ENCODE results near the gene FRA10AC1. TPM values are rescaled to one million over a fixed set of nuclear protein-coding genes. Genes with fewer than 3 reads are reported as not detected.

FRA10AC1 gene, protein sequence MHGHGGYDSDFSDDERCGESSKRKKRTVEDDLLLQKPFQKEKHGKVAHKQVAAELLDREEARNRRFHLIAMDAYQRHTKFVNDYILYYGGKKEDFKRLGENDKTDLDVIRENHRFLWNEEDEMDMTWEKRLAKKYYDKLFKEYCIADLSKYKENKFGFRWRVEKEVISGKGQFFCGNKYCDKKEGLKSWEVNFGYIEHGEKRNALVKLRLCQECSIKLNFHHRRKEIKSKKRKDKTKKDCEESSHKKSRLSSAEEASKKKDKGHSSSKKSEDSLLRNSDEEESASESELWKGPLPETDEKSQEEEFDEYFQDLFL
- total RNA-seq, result 14.4 TPM
- long read RNA-seq, transcript FRA10AC1-201 (14 exons, 3,089 nt), result major isoform, 27 of 33 reads
- long read RNA-seq, partial matches to known transcripts, result 0 of 33 reads
- long read RNA-seq, other reads (novel, unspliced or antisense), result 6 of 33 reads

DNA sequence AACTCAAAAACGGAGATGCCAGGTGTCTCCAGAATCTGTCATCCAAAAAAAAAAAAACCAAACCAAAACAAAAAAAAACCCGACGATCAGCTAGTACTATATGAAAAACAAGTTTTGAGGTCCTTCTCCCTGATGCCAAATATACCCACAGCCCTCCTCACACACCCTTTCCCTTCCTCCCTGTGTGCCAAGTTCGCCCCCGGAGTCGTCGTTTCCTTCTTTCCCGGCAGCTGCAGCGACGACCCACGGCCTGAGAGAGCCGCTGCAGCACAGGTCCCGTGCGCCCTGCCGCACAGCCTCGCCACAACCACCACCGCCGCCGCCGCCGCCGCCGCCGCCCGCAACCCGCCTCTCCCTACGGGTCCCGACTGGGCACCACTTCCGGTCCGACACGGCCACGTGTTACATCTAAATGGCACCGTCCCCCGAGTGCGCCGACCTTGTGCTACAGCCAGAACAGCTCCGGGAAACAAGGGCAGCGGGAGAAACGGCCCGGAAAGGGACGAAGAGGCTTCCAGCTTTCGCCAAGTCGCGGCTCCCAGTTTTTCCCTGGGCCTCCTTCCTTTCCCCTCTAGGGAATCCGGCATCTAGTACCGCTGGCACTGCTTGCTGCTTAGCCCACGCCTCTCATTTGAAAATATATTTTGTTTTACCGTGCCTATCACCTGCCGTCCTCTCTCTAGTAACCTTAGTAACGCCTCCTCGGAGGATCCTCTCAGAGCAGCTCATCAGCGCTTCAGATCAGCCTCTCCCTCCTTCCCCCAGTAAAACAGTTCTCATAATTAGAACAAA lies at the start of gene FRA10AC1:
Gene FRA10AC1, minus strand, starts transcription at position 383 of the 792 bp plus-strand sequence. CDS start 2,486 bp downstream, outside the sequence.
- Histone ChIP-seq H3K27ac (replicated peaks) (peak within 1 kb of the TSS; percentile 93), H3K4me3 (peak within 1 kb of the TSS; percentile 83), H3K36me3 (peaks cover 25% of the 10 kb centered on the region), H3K27me3 (ENCODE audit: low read depth) (no peaks in the 10 kb centered on the region), H3K4me1 (peaks cover 31% of the 10 kb centered on the region), H3K9me3 (replicated peaks) (no peaks in the 10 kb centered on the region)
- intact Hi-C loops (cut with micrococcal nuclease), result no loop called here
- DNase-seq, result peak; percentile 92
- TF ChIP-seq, protein P1, sequence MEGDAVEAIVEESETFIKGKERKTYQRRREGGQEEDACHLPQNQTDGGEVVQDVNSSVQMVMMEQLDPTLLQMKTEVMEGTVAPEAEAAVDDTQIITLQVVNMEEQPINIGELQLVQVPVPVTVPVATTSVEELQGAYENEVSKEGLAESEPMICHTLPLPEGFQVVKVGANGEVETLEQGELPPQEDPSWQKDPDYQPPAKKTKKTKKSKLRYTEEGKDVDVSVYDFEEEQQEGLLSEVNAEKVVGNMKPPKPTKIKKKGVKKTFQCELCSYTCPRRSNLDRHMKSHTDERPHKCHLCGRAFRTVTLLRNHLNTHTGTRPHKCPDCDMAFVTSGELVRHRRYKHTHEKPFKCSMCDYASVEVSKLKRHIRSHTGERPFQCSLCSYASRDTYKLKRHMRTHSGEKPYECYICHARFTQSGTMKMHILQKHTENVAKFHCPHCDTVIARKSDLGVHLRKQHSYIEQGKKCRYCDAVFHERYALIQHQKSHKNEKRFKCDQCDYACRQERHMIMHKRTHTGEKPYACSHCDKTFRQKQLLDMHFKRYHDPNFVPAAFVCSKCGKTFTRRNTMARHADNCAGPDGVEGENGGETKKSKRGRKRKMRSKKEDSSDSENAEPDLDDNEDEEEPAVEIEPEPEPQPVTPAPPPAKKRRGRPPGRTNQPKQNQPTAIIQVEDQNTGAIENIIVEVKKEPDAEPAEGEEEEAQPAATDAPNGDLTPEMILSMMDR (IDR thresholded peaks at IDR 0.05; ENCODE audit: borderline replicate concordance), result peak; percentile 60

DNA sequence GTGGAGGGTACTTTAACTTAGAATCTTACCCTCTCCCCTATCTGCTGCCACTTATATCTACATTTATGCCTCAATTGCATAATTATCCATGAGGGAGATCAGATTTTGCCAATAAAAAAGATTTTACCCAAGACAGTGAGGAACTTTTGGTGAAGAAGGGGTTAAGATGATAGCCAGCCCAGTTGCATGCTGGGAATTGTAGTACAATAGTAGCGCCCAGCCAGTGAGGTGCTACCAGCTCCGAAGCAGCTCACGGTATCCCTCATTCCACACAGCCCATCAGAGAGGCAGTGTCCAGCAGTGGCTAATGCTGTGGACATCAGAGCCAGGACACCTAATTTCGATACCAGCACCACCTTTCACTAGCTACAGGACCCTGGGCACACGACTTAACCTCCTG lies 49.4 kb upstream of the FRA10AC1 start:
- Histone ChIP-seq H3K9me3 (replicated peaks) (no peaks in the 10 kb centered on the region), H3K36me3 (no peaks in the 10 kb centered on the region), H3K27me3 (ENCODE audit: low read depth) (peaks cover 35% of the 10 kb centered on the region), H3K4me1 (peaks cover 5% of the 10 kb centered on the region), H3K27ac (replicated peaks) (no peak overlapping the region), H3K4me3 (peak overlapping the region; percentile 35)
- intact Hi-C loops (cut with micrococcal nuclease), result no loop called here
- TF ChIP-seq, protein P1 (IDR thresholded peaks at IDR 0.05; ENCODE audit: borderline replicate concordance), result no peak
- DNase-seq, result no peak

DNA sequence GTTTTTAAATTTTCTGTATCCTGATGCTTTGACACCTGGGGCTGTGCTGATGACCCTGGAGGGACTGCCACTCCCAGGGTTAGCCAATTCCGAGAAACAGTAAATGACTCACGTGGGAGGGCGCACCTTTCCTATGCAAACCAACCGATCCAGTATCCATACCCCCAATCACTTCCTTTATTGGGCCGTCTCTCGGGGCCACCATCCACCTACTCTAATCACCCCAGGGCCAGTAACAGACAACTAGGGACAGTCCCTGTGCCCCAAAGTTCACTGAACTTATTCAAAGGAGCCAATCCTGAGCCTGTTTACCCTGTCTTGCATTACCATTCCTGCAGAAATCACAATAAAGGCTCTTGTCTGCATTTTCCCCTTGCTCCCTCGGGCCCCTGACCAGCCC lies 48.7 kb upstream of the FRA10AC1 start:
- H3K9me3 ChIP-seq (replicated peaks), result no peaks in the 10 kb centered on the region
- TF ChIP-seq, protein P1 (IDR thresholded peaks at IDR 0.05; ENCODE audit: borderline replicate concordance), result no peak
- no peak overlapping the region for H3K4me3 ChIP-seq
- no peak overlapping the region for H3K27ac ChIP-seq (replicated peaks)
- peaks cover 28% of the 10 kb centered on the region for H3K27me3 ChIP-seq (ENCODE audit: low read depth)
- intact Hi-C loops (cut with micrococcal nuclease), result no loop called here
- H3K4me1 ChIP-seq, result peaks cover 5% of the 10 kb centered on the region
- no peak for DNase-seq
- H3K36me3 ChIP-seq, result no peaks in the 10 kb centered on the region

DNA sequence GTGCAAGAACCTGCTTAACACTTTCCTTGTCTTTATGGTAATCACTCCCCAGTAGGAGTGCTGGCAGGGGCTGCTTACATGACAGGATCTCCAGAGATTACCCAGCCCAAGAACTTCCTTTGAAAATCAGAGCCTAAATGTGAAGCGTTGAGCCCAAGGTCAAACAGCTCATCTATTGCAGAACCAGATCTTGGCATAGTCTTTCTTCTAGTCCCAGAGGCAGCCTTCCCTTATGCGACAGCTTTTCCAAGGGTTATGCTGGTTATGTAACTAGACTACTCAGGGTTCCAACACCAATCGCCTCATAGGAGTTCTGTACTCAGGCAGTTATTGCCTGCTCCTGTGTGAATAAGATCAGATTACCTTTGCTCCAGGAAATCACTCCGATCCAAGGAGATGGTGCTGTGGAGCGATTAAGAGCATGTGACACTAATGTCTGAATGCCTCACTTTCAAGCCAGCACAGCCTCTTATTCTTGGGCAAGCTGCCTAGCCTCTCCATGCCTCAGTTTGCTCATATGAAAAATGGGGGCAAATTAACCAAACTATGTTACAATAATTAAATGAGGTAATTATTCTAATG lies 46.9 kb upstream of the FRA10AC1 start:
- intact Hi-C loops (cut with micrococcal nuclease), result no loop called here
- Histone ChIP-seq H3K4me3 (no peak overlapping the region), H3K9me3 (replicated peaks) (no peaks in the 10 kb centered on the region), H3K27ac (replicated peaks) (no peak overlapping the region), H3K4me1 (peaks cover 5% of the 10 kb centered on the region), H3K27me3 (ENCODE audit: low read depth) (peaks cover 12% of the 10 kb centered on the region), H3K36me3 (no peaks in the 10 kb centered on the region)
- TF ChIP-seq, protein P1 (IDR thresholded peaks at IDR 0.05; ENCODE audit: borderline replicate concordance), result no peak
- DNase-seq, result no peak

DNA sequence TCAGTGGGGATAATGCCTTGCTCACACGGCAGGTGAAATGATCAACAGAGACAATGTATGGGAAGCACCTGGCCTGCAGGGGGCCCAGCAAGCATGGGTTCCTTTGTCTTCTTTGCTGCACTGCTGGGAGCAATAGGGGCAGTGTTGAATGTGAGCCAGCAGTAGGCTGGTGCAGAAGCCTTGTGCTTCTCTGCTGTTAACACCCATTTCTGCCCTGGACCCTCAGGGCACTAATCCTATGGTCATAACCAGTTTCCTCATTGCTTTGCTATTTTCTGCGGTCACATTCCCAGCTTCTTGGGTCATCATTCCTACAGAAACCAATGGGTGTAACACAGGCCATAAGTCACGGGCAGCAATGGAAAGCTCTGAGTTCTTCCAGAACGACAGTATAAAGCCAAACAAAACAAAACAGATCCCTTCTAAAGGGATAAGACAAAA lies 44.5 kb upstream of the FRA10AC1 start:
- intact Hi-C loops (cut with micrococcal nuclease), result no loop called here
- Histone ChIP-seq H3K36me3 (no peaks in the 10 kb centered on the region), H3K27ac (replicated peaks) (no peak overlapping the region), H3K9me3 (replicated peaks) (no peaks in the 10 kb centered on the region), H3K4me3 (no peak overlapping the region), H3K4me1 (peaks cover 1% of the 10 kb centered on the region), H3K27me3 (ENCODE audit: low read depth) (peaks cover 12% of the 10 kb centered on the region)
- TF ChIP-seq, protein P1 (IDR thresholded peaks at IDR 0.05; ENCODE audit: borderline replicate concordance), result no peak
- no peak for DNase-seq

Data from left ventricle myocardium inferior (tissue), 1 donor.